Measurements from ENCODE around the gene PCGF5.
"Not testable (repeated sequence)": the region's sequence is repeated elsewhere in the genome, so short reads cannot be mapped to it uniquely, and the experiment has no call there.

The PCGF5 gene

DNA sequence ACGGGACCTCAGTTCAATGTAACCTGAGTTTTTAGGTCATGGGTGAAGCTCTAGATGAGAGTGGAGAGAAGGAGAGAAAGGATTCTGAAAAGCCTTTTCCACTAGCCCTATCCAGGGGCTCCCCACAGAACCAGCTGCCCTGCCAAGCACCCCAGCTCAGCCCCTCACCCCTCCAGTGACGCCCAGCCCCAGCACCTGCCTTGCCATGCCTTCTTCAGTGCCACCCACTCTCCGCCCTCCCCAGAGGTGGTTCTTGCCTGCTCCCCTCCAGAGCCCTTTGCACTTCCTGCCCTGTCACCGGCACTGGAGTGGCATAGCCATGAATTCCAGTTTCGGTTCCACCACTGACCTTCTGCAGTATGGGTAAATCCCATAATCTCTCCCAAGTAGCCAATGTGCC, 70.1 kb downstream of the PCGF5 start:
- DNase-seq (ENCODE audit: insufficient read length) (no peak), FAIRE-seq (no peak)
- TF ChIP-seq POLR2AphosphoS5 (IDR thresholded peaks at IDR 0.05; ENCODE audit: low read depth, low read length) (no peak), POLR2A (IDR thresholded peaks at IDR 0.05; ENCODE audit: low read depth, low read length) (no peak), TAF1 (IDR thresholded peaks at IDR 0.05; ENCODE audit: borderline replicate concordance, low read depth, low read length) (no peak)

DNA sequence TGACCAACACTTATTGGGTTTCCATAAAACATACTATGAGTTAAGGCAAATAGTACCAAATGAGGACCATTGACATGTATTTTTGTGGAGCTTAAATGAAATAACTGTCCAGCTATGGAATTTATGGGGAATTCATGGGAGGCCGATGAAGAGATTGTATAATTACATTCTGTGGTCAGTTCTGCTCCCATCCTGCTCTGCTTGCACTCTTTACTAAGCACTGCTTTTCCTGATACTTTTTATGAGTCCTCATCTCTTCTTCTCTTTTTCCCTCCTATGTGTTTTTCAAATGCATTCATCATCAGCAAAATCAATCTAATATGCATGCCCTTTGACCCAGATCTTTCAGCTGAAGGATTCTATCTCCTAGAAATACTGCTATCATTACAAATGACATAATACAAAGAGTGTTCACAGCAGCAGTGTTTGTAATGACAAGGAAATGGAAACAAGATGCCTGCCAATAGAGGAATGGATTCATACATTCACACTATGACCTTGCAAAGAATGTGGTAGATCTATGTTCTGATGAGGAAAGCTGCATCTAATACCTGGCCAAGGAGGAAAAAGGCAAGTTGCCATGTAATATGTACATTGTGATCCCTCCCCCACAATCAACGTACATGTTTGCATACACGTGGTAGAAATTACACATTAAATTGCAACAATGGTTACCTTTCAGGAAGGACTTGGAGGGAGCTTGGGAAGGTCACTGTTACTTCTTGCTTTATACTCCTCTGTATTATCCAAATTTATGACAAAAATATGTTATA, 73.9 kb downstream of the PCGF5 start:
- FAIRE-seq: no peak
- TF ChIP-seq POLR2AphosphoS5 (IDR thresholded peaks at IDR 0.05; ENCODE audit: low read depth, low read length) (no peak), POLR2A (IDR thresholded peaks at IDR 0.05; ENCODE audit: low read depth, low read length) (no peak), TAF1 (IDR thresholded peaks at IDR 0.05; ENCODE audit: borderline replicate concordance, low read depth, low read length) (no peak)
- DNase-seq (ENCODE audit: insufficient read length): no peak

DNA sequence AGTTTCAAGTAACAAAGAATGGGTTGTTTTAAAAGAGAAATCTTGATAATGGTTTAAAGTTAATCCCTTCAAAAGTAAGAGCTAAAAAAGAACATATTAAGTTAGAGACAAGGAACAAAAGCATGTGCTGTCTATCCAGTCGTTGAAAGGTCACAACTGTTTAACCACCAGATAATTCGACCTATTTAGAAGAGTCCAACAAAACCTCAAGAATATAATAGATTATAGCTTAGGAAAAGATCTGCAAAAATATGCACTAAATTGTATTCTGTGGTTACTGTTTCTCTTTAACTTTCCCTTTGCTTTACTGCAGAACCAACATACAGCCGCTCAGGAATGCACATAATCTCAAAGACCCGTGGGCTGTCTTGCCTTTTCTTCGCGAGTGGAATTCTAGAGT, 74.9 kb downstream of the PCGF5 start:
- TF ChIP-seq POLR2A (IDR thresholded peaks at IDR 0.05; ENCODE audit: low read depth, low read length): no peak
- TF ChIP-seq POLR2AphosphoS5 (IDR thresholded peaks at IDR 0.05; ENCODE audit: low read depth, low read length): no peak
- no peak for TF ChIP-seq TAF1 (IDR thresholded peaks at IDR 0.05; ENCODE audit: borderline replicate concordance, low read depth, low read length)
- DNase-seq (ENCODE audit: insufficient read length) (no peak), FAIRE-seq (no peak)

DNA sequence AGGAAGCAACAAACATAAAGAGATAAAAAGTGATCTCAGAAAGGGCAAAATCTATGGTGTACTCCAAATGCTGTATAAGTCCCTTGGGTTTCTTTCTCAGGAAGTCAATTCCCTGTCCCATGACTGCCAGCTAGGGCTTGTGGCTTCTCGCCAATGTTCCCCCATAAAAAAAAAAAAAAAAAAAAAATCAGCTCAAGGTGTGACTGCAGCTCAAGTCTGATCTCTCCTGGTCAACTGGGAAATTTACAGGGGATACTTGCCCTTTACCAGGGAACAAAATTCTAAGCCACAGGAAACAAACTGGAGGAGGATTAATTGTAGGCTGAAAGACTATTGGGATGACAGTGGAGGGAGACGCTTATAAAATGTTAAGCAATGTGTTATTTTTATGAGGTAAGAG, 76.0 kb downstream of the PCGF5 start:
- TF ChIP-seq TAF1 (IDR thresholded peaks at IDR 0.05; ENCODE audit: borderline replicate concordance, low read depth, low read length) (no peak), POLR2A (IDR thresholded peaks at IDR 0.05; ENCODE audit: low read depth, low read length) (no peak), POLR2AphosphoS5 (IDR thresholded peaks at IDR 0.05; ENCODE audit: low read depth, low read length) (no peak)
- FAIRE-seq (no peak), DNase-seq (ENCODE audit: insufficient read length) (no peak)

DNA sequence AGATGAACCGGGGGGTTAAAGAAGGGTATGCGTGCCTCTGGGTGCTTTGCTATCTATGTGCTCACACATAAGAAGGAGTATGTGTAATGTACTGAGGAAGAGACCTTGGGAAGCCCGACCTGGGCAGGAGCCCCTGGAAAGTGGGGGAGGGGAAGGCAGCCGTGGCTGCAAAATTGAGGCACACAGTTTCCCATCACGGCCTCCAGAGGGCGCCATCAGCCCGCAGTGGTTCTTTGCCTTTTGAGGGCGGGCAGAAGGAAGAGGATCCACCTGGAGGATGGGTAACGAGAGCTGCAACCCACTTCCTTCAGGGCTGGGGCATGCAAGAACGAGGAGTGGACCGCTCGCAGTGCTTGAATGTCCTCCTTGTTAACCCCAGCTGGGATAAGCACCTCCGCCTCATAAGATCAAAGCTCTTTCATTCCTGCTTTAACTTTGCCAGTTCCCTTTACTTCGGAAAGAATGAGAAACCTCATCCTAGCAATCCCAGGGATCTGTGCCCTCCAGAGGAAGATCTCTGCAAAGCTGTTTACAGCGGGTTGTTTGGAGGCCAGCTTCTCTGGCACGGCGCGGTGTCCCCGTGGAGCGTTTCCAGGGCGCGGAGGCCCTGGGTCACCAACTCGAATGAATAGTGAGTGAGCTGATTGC, 77.9 kb downstream of the PCGF5 start:
- peak; percentile 80 for FAIRE-seq
- TF ChIP-seq POLR2AphosphoS5 (IDR thresholded peaks at IDR 0.05; ENCODE audit: low read depth, low read length): no peak
- peak; percentile 41 for DNase-seq (ENCODE audit: insufficient read length)

DNA sequence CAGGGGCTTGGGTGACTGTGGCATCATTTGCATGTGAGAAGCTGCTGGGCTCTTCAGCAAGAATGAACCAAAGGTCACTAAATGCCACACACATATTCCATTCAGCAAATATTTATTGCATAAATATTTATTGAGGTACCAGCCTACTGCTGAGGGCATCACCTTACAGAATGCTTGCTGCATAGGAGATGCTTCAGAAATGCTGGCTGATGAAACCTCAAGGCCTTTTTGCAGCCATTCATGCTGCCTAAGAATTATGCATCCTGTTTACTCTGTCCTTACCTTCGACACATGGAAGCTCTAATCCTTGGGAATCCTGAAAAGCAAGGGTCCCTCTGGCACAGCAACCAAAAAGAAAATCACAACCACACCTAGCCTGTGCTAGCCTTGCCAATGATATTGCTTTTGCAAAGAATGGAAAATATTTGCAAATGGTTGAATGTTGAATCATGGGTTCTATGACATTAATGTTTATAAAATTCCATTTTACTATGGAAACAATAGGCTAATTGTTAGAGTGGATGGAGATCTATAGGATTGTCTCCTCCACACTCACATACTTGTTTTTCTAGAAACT, 79.6 kb downstream of the PCGF5 start:
- FAIRE-seq: no peak
- no peak for DNase-seq (ENCODE audit: insufficient read length)
- TF ChIP-seq TAF1 (IDR thresholded peaks at IDR 0.05; ENCODE audit: borderline replicate concordance, low read depth, low read length) (no peak), POLR2AphosphoS5 (IDR thresholded peaks at IDR 0.05; ENCODE audit: low read depth, low read length) (no peak), POLR2A (IDR thresholded peaks at IDR 0.05; ENCODE audit: low read depth, low read length) (no peak)

DNA sequence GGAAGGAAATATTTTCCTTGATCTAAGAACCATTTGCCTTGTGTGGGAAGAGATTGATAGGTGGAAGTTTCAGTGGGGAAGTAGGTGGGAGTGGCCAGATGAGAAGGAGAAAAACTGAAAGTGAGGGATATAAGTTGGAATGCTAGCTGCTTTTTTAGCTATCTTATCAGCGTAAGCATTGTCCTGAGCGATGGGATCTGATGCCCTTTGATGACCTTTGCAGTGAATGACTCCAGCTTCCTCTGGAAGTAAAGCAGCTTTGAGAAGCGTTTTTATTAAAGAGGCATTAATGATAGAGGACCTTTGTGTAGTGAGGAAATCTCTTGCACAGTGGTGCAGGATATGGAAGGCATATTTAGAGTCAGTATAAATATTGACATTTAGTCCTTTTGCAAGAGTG, 82.5 kb downstream of the PCGF5 start:
- FAIRE-seq; DNase-seq (ENCODE audit: insufficient read length): not testable (repeated sequence)

DNA sequence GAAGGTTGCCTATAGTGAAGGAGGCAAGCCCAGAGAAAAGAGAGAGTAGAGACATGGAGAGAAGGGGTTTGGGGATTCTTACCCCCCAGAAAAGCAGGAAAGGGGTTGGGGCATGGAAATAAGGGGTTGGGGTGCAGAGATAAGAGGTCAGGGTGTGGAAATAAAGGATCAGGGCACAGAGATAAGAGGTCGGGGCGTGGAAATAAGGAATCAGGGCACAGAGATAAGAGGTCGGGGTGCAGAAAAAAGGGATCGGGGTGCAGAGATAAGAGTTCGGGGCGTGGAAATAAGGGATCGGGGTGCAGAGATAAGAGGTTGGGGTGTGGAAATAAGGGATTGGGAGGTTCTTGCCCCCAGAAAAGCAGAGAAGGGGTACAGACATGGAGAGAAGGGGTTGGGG, 85.5 kb downstream of the PCGF5 start:
- not testable (repeated sequence) for FAIRE-seq; DNase-seq (ENCODE audit: insufficient read length)

DNA sequence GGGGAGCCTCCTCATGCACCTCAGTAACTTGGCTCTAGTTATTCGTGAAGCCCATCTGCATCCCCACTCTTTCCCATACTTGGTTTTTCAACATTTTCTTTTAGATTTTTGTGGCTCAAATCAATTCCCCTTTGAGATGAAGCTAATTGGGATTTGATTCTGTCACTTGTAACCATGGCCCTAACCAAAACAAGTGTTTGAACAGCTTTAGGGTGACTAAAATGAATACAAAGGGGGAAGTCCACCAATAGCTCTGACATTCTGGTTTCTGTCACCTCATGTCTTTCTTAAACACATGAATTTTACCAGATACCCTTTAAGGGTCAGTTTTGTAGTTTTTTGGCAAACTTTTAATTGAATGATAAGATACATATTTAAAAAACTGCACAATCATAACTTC, 87.0 kb downstream of the PCGF5 start:
- TF ChIP-seq POLR2A (IDR thresholded peaks at IDR 0.05; ENCODE audit: low read depth, low read length) (no peak), TAF1 (IDR thresholded peaks at IDR 0.05; ENCODE audit: borderline replicate concordance, low read depth, low read length) (no peak), POLR2AphosphoS5 (IDR thresholded peaks at IDR 0.05; ENCODE audit: low read depth, low read length) (no peak)
- FAIRE-seq: no peak
- DNase-seq (ENCODE audit: insufficient read length): no peak

DNA sequence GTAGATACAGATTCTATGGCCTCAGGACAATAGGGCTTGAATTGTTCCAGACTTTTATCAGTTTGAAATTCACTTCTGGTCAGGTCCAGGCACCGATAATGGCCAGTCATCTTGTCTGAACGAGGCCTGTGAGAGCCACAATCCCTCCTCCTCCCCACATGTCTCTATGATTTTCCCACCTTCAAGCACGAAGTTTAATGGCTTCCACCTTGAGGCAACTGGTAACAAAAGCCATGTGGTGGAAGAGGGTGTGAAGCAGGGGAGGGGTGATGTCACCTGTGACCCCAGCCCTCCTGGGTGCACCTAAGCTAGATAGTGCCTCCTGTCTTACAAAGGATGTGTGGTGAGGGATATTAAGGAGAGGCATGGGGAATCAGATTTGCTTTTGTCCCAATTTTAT, 89.2 kb downstream of the PCGF5 start:
- TF ChIP-seq POLR2A (IDR thresholded peaks at IDR 0.05; ENCODE audit: low read depth, low read length) (no peak), POLR2AphosphoS5 (IDR thresholded peaks at IDR 0.05; ENCODE audit: low read depth, low read length) (no peak), TAF1 (IDR thresholded peaks at IDR 0.05; ENCODE audit: borderline replicate concordance, low read depth, low read length) (no peak)
- FAIRE-seq (no peak), DNase-seq (ENCODE audit: insufficient read length) (no peak)

DNA sequence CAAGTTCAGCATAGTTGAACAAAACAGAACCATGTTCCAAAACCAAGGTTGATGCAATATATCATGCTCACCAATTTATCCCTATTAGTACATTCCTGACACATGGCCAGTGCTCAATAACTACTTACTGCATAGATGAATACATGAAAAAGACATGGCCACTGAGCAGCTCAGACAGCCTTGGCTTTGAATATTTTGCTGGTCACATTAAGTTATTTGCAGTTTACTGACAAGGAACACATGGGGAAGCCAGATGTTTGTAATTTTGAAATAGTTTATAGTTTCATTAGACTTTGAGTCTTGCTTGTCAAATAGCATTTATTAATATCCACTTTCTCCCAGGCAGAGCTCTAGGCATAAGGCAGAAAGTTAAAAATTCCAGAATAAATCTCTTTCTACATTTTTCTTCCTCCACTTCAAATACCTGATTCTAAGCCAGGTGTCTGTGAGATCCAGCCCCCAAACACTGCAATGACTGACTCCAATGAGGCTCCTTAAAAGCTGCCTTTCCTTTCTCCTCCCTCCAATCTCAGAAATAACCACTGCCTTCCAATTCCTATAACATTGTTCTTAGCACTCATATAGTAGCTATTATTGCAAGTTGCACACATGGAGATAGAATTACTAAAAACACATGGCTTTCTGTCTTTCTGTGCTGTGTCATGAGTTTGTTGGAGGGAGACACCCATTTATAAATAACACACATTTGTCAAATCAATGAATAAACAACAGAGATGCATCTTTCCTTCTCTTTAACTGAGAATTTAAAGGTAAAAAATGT, 91.3 kb downstream of the PCGF5 start:
- no peak for DNase-seq (ENCODE audit: insufficient read length)
- FAIRE-seq: no peak
- TF ChIP-seq POLR2AphosphoS5 (IDR thresholded peaks at IDR 0.05; ENCODE audit: low read depth, low read length): no peak
- no peak for TF ChIP-seq TAF1 (IDR thresholded peaks at IDR 0.05; ENCODE audit: borderline replicate concordance, low read depth, low read length)
- no peak for TF ChIP-seq POLR2A (IDR thresholded peaks at IDR 0.05; ENCODE audit: low read depth, low read length)

DNA sequence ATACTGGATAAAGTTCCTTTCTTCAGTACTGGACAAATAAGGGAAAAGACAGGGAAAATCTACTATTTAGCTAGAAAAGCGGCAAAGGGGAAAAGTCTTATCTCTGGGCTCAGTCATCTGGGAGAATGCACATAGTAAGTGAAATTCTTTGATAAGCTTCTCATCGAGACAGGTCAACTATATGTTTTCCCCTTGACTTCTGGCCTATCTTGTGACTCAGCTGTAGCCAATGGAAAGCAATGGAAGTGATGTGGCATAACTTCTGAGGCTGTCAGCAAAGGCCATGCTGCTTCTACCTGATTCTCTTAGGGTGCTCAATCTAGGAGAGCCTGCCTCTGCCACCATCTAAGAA, 91.9 kb downstream of the PCGF5 start:
- FAIRE-seq (no peak), DNase-seq (ENCODE audit: insufficient read length) (no peak)
- TF ChIP-seq POLR2AphosphoS5 (IDR thresholded peaks at IDR 0.05; ENCODE audit: low read depth, low read length) (no peak), TAF1 (IDR thresholded peaks at IDR 0.05; ENCODE audit: borderline replicate concordance, low read depth, low read length) (no peak), POLR2A (IDR thresholded peaks at IDR 0.05; ENCODE audit: low read depth, low read length) (no peak)
